WTC11 (cell line): Measurements from ENCODE around the gene RAMP1. TPM values are rescaled to one million over a fixed set of nuclear protein-coding genes. Genes with fewer than 3 reads are reported as not detected.

ENCODE experiments used
- ATAC-seq: fragments of 200-7000 bp; cut with Tn5 transposase; 2 replicates; pipeline ENCODE4 v1.10.0; 2021; ENCODE audit warnings: mild to moderate bottlenecking, moderate library complexity
- CTCF ChIA-PET: fragments of 300-600 bp; sonication (Branson Sonifier 250); formaldehyde crosslinking; loops from one replicate; lab custom pipeline; 2021; ENCODE audit warnings: antibody characterized with exemption; lab: Charles Lee
- POLR2A ChIA-PET: fragments of 350-600 bp; sonication (Branson Sonifier 250); formaldehyde crosslinking; loops from one replicate; lab custom pipeline; 2021; ENCODE audit warnings: antibody characterized with exemption; lab: Charles Lee
- DNase-seq: peaks from one replicate; pipeline ENCODE4 v3.0.0; 2021; ENCODE audit warnings: low spot score
- H3K27ac Mint-ChIP-seq: 2 replicates; pipeline ENCODE4 v1.8.0; 2021; ENCODE audit warnings: mixed read lengths
- H3K27me3 Mint-ChIP-seq: 2 replicates; pipeline ENCODE4 v1.8.0; 2021; ENCODE audit warnings: low read depth, mild to moderate bottlenecking, moderate library complexity, mixed read lengths
- H3K36me3 Mint-ChIP-seq: 2 replicates; pipeline ENCODE4 v1.8.0; 2021; ENCODE audit warnings: mixed read lengths
- H3K4me1 Mint-ChIP-seq: 2 replicates; pipeline ENCODE4 v1.8.0; 2022; ENCODE audit warnings: mixed read lengths
- H3K4me3 Mint-ChIP-seq: 2 replicates; pipeline ENCODE4 v1.8.0; 2021; ENCODE audit warnings: mild to moderate bottlenecking, moderate library complexity, mixed read lengths
- H3K9me3 Mint-ChIP-seq: 2 replicates; pipeline ENCODE4 v1.8.0; 2021; ENCODE audit warnings: mixed read lengths
- ARID4B ChIP-seq: sonication (generic); formaldehyde crosslinking; IDR thresholded peaks from 2 replicates; pipeline ENCODE4 v1.8.0; 2023; ENCODE audit warnings: missing genetic modification reagents, mild to moderate bottlenecking, borderline replicate concordance
- ATF2 ChIP-seq: sonication (generic); formaldehyde crosslinking; IDR thresholded peaks from 2 replicates; pipeline ENCODE4 v1.8.1; 2022; ENCODE audit warnings: low read depth, missing genetic modification reagents, borderline replicate concordance
- CREM ChIP-seq: sonication (generic); formaldehyde crosslinking; IDR thresholded peaks from 2 replicates; pipeline ENCODE4 v1.8.1; 2022; ENCODE audit warnings: mild to moderate bottlenecking, missing genetic modification reagents, moderate library complexity
- EMX1 ChIP-seq: fragments of 250-450 bp; sonication (Bioruptor Pico); IDR thresholded peaks from 2 replicates; pipeline ENCODE4 v1.8.0; 2021; ENCODE audit warnings: mild to moderate bottlenecking
- ERG ChIP-seq: fragments of 250-450 bp; sonication (Bioruptor Pico); IDR thresholded peaks from 2 replicates; pipeline ENCODE4 v1.8.0; 2021; ENCODE audit warnings: mild to moderate bottlenecking
- FOXJ3 ChIP-seq: sonication (generic); formaldehyde crosslinking; IDR thresholded peaks from 2 replicates; pipeline ENCODE4 v1.9.0; 2021; ENCODE audit warnings: missing genetic modification reagents, mild to moderate bottlenecking, borderline replicate concordance
- GABPB1 ChIP-seq: sonication (generic); formaldehyde crosslinking; IDR thresholded peaks from 2 replicates; pipeline ENCODE4 v1.8.1; 2023; ENCODE audit warnings: mild to moderate bottlenecking, missing genetic modification reagents
- HMGA2 ChIP-seq: fragments of 250-450 bp; sonication (Bioruptor Pico); IDR thresholded peaks from 2 replicates; pipeline ENCODE4 v1.4.0; 2021; ENCODE audit warnings: mild to moderate bottlenecking, moderate library complexity
- JAZF1 ChIP-seq: fragments of 250-450 bp; sonication (Bioruptor Pico); IDR thresholded peaks from 2 replicates; pipeline ENCODE4 v1.9.0; 2021; ENCODE audit warnings: moderate library complexity, mild to moderate bottlenecking, inconsistent platforms
- KAT7 ChIP-seq: sonication (generic); formaldehyde crosslinking; IDR thresholded peaks from 2 replicates; pipeline ENCODE4 v1.8.1; 2023; ENCODE audit warnings: missing genetic modification reagents, mild to moderate bottlenecking, borderline replicate concordance
- MXD4 ChIP-seq: fragments of 250-450 bp; sonication (Bioruptor Pico); IDR thresholded peaks from 2 replicates; pipeline ENCODE4 v1.8.0; 2021; ENCODE audit warnings: mild to moderate bottlenecking, moderate library complexity, borderline replicate concordance
- NFYB ChIP-seq: sonication (generic); formaldehyde crosslinking; conservative IDR thresholded peaks from 2 replicates; pipeline ENCODE4 v1.8.0; 2022; ENCODE audit warnings: low read depth, missing genetic modification reagents
- RELA ChIP-seq: sonication (generic); formaldehyde crosslinking; IDR thresholded peaks from 2 replicates; pipeline ENCODE4 v1.8.1; 2022; ENCODE audit warnings: missing genetic modification reagents, mild to moderate bottlenecking, borderline replicate concordance
- SMAD3 ChIP-seq: sonication (generic); formaldehyde crosslinking; IDR thresholded peaks from 2 replicates; pipeline ENCODE4 v1.8.0; 2022; ENCODE audit warnings: missing genetic modification reagents, mild to moderate bottlenecking, borderline replicate concordance
- TCF7 ChIP-seq: sonication (generic); formaldehyde crosslinking; IDR thresholded peaks from 2 replicates; pipeline ENCODE4 v1.8.0; 2022; ENCODE audit warnings: mild to moderate bottlenecking, low read depth, missing genetic modification reagents, moderate library complexity
- ZBTB21 ChIP-seq: sonication (generic); formaldehyde crosslinking; IDR thresholded peaks from 2 replicates; pipeline ENCODE4 v1.8.1; 2023; ENCODE audit warnings: mild to moderate bottlenecking, missing genetic modification reagents, borderline replicate concordance
- ZNF138 ChIP-seq: sonication (generic); formaldehyde crosslinking; conservative IDR thresholded peaks from 2 replicates; pipeline ENCODE4 v1.8.1; 2022; ENCODE audit warnings: mild to moderate bottlenecking, moderate library complexity, missing genetic modification reagents
- ZNF423 ChIP-seq: fragments of 250-450 bp; sonication (Bioruptor Pico); IDR thresholded peaks from 2 replicates; pipeline ENCODE4 v2.1.2; 2022; ENCODE audit warnings: mild to moderate bottlenecking, moderate library complexity
- ZSCAN18 ChIP-seq: fragments of 250-450 bp; sonication (Bioruptor Pico); IDR thresholded peaks from 2 replicates; pipeline ENCODE4 v2.1.2; 2022; ENCODE audit warnings: mild to moderate bottlenecking, moderate library complexity
- total RNA-seq: library from RNA; stranded (reverse); gene quantifications from 3 replicates; pipeline ENCODE4 v1.2.3, GENCODE V29; 2021
- TF ChIP-seq, protein P1 (sequence below): sonication (generic); formaldehyde crosslinking; IDR thresholded peaks from 2 replicates; pipeline ENCODE4 v1.8.1; 2023; ENCODE audit warnings: mild to moderate bottlenecking, missing genetic modification reagents, moderate library complexity
- TF ChIP-seq, protein P2 (sequence below): sonication (generic); formaldehyde crosslinking; IDR thresholded peaks from 2 replicates; pipeline ENCODE4 v1.8.0; 2023; ENCODE audit warnings: missing genetic modification reagents
- TF ChIP-seq, protein P3 (sequence below): sonication (generic); formaldehyde crosslinking; IDR thresholded peaks from 2 replicates; pipeline ENCODE4 v1.8.0; 2022; ENCODE audit warnings: mild to moderate bottlenecking, missing genetic modification reagents

The RAMP1 gene
- total RNA-seq, 1 experiment from 2014 or later, result 1.0 TPM

- no peaks in the 10 kb centered on the region for H3K27me3 Mint-ChIP-seq
- ChIA-PET POLR2A (no interaction called here), CTCF (no interaction called here)
- no peaks in the 10 kb centered on the region for H3K4me1 Mint-ChIP-seq
- no peak overlapping the region for H3K4me3 Mint-ChIP-seq
- H3K36me3 Mint-ChIP-seq, result no peaks in the 10 kb centered on the region
- ATAC-seq (no peak), DNase-seq (no peak)
- no peaks in the 10 kb centered on the region for H3K9me3 Mint-ChIP-seq
- TF ChIP-seq ATF2 (no peak), JAZF1 (no peak), EMX1 (CRISPR knock-in tag) (no peak), HMGA2 (CRISPR knock-in tag) (no peak), MXD4 (CRISPR knock-in tag) (no peak), RELA (CRISPR knock-in tag) (no peak), FOXJ3 (no peak), ZNF138 (CRISPR knock-in tag) (no peak), ZNF423 (no peak), ERG (no peak), NFYB (CRISPR knock-in tag) (no peak), SMAD3 (no peak)
- TF ChIP-seq, protein P1, sequence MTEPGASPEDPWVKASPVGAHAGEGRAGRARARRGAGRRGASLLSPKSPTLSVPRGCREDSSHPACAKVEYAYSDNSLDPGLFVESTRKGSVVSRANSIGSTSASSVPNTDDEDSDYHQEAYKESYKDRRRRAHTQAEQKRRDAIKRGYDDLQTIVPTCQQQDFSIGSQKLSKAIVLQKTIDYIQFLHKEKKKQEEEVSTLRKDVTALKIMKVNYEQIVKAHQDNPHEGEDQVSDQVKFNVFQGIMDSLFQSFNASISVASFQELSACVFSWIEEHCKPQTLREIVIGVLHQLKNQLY (CRISPR knock-in tag), result no peak
- TF ChIP-seq, all 79 proteins: peak for 0
- no peak overlapping the region for H3K27ac Mint-ChIP-seq
These were observed 29.0 kb downstream of the RAMP1 start for GRCh38 chr2:237888389-237888788.

- ChIA-PET POLR2A (no interaction called here), CTCF (no interaction called here)
- no peaks in the 10 kb centered on the region for H3K9me3 Mint-ChIP-seq
- H3K27ac Mint-ChIP-seq, result no peak overlapping the region
- H3K36me3 Mint-ChIP-seq, result no peaks in the 10 kb centered on the region
- DNase-seq (no peak), ATAC-seq (no peak)
- no peaks in the 10 kb centered on the region for H3K4me1 Mint-ChIP-seq
- no peak overlapping the region for H3K4me3 Mint-ChIP-seq
- no peaks in the 10 kb centered on the region for H3K27me3 Mint-ChIP-seq
- TF ChIP-seq, protein P2, sequence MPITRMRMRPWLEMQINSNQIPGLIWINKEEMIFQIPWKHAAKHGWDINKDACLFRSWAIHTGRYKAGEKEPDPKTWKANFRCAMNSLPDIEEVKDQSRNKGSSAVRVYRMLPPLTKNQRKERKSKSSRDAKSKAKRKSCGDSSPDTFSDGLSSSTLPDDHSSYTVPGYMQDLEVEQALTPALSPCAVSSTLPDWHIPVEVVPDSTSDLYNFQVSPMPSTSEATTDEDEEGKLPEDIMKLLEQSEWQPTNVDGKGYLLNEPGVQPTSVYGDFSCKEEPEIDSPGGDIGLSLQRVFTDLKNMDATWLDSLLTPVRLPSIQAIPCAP (CRISPR knock-in tag), result no peak
- TF ChIP-seq ZNF423 (no peak), CREM (CRISPR knock-in tag) (no peak), ATF2 (no peak), TCF7 (no peak), ZNF138 (CRISPR knock-in tag) (no peak), ARID4B (CRISPR knock-in tag) (no peak), GABPB1 (CRISPR knock-in tag) (no peak), KAT7 (CRISPR knock-in tag) (no peak), NFYB (CRISPR knock-in tag) (no peak), ZSCAN18 (no peak), HMGA2 (CRISPR knock-in tag) (no peak), ZBTB21 (CRISPR knock-in tag) (no peak), EMX1 (CRISPR knock-in tag) (no peak)
- TF ChIP-seq, protein P3, sequence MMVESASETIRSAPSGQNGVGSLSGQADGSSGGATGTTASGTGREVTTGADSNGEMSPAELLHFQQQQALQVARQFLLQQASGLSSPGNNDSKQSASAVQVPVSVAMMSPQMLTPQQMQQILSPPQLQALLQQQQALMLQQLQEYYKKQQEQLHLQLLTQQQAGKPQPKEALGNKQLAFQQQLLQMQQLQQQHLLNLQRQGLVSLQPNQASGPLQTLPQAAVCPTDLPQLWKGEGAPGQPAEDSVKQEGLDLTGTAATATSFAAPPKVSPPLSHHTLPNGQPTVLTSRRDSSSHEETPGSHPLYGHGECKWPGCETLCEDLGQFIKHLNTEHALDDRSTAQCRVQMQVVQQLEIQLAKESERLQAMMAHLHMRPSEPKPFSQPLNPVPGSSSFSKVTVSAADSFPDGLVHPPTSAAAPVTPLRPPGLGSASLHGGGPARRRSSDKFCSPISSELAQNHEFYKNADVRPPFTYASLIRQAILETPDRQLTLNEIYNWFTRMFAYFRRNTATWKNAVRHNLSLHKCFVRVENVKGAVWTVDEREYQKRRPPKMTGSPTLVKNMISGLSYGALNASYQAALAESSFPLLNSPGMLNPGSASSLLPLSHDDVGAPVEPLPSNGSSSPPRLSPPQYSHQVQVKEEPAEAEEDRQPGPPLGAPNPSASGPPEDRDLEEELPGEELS (CRISPR knock-in tag), result no peak
These were observed 29.6 kb downstream of the RAMP1 start for GRCh38 chr2:237889016-237889415.
